GM04503 (cell line): ENCODE results near the gene MARCKSL1.
A peak's percentile ranks its signal among the peaks of the same experiment; 100 is the strongest.
"Not testable (repeated sequence)": the region's sequence is repeated elsewhere in the genome, so short reads cannot be mapped to it uniquely, and the experiment has no call there.

ENCODE experiments used
- DNase-seq: peaks from one replicate; pipeline ENCODE4 v3.0.0-alpha.2; 2012; ENCODE audit warnings: low read depth

The MARCKSL1 gene

GRCh38 chr1:32335790-32336590 is at the start of gene MARCKSL1:
Gene MARCKSL1, minus strand, starts transcription at chr1:32336233. Its CDS starts 200 bp downstream, at chr1:32336033.
- DNase-seq = no peak

GRCh38 chr1:32380057-32380456 is 44.0 kb upstream of the MARCKSL1 start:
- DNase-seq = no peak

- no peak for DNase-seq
These were observed 41.6 kb upstream of the MARCKSL1 start for GRCh38 chr1:32377541-32378220.

GRCh38 chr1:32376199-32376598 is 40.2 kb upstream of the MARCKSL1 start:
- DNase-seq = no peak

- DNase-seq = no peak
These were observed 38.1 kb upstream of the MARCKSL1 start for GRCh38 chr1:32373996-32374592.

GRCh38 chr1:32372149-32372756 is 36.2 kb upstream of the MARCKSL1 start:
- DNase-seq = no peak

GRCh38 chr1:32367912-32368635 is 32.0 kb upstream of the MARCKSL1 start:
- DNase-seq = no peak

- DNase-seq = no peak
These were observed 29.4 kb upstream of the MARCKSL1 start for GRCh38 chr1:32365445-32365844.

- no peak for DNase-seq
These were observed 28.8 kb upstream of the MARCKSL1 start for GRCh38 chr1:32364836-32365235.

GRCh38 chr1:32363713-32364112 is 27.7 kb upstream of the MARCKSL1 start:
- no peak for DNase-seq

GRCh38 chr1:32362474-32363313 is 26.7 kb upstream of the MARCKSL1 start, which contains the start of the genes FAM229A and TSSK3:
Gene FAM229A, minus strand, starts transcription at chr1:32362485. Its CDS starts 394 bp downstream, at chr1:32362091.
Gene TSSK3, plus strand, starts transcription at chr1:32362539. Its CDS starts 163 bp downstream, at chr1:32362702.
- no peak for DNase-seq

GRCh38 chr1:32361674-32362473 is 25.8 kb upstream of the MARCKSL1 start:
- DNase-seq = no peak

- DNase-seq = no peak
These were observed 25.3 kb upstream of the MARCKSL1 start for GRCh38 chr1:32361308-32361673.

- DNase-seq = no peak
These were observed 22.4 kb upstream of the MARCKSL1 start for GRCh38 chr1:32358435-32358834.

GRCh38 chr1:32357614-32358013 is 21.6 kb upstream of the MARCKSL1 start:
- no peak for DNase-seq

- no peak for DNase-seq
These were observed 20.4 kb upstream of the MARCKSL1 start for GRCh38 chr1:32356478-32356877.

GRCh38 chr1:32355778-32356177 is 19.7 kb upstream of the MARCKSL1 start:
- DNase-seq = not testable (repeated sequence)

GRCh38 chr1:32353886-32354570 is 18.0 kb upstream of the MARCKSL1 start:
- DNase-seq = peak; percentile 30

- no peak for DNase-seq
These were observed 17.4 kb upstream of the MARCKSL1 start for GRCh38 chr1:32353431-32353830.
